CD4-positive, alpha-beta T cell treated with Interleukin-10 for 1 hour (primary cell): Measurements from ENCODE around the gene MCIDAS.

Source experiments
- DNase-seq: peaks from one replicate; pipeline ENCODE4 v3.0.0-alpha.2; 2020

MCIDAS gene

GRCh38 chr5:55222092-55222984, 4.8 kb downstream of the MCIDAS start:
- no peak for DNase-seq

GRCh38 chr5:55220433-55221185, 6.5 kb downstream of the MCIDAS start:
- DNase-seq, result no peak

- DNase-seq, result no peak
These were observed 7.3 kb downstream of the MCIDAS start for GRCh38 chr5:55219770-55220169.

GRCh38 chr5:55218967-55219366, 8.1 kb downstream of the MCIDAS start:
- DNase-seq, result no peak

GRCh38 chr5:55211184-55211874, 15.8 kb downstream of the MCIDAS start:
- no peak for DNase-seq

GRCh38 chr5:55205001-55205400, 22.1 kb downstream of the MCIDAS start:
- DNase-seq, result no peak

GRCh38 chr5:55191165-55191564, 36.0 kb downstream of the MCIDAS start:
- no peak for DNase-seq

GRCh38 chr5:55188656-55189540, 38.2 kb downstream of the MCIDAS start:
- no peak for DNase-seq

GRCh38 chr5:55187370-55187769, 39.7 kb downstream of the MCIDAS start:
- no peak for DNase-seq

GRCh38 chr5:55180016-55180415, 47.1 kb downstream of the MCIDAS start:
- no peak for DNase-seq

GRCh38 chr5:55177078-55177477, 50.0 kb downstream of the MCIDAS start:
- DNase-seq, result no peak

- DNase-seq, result no peak
These were observed 50.8 kb downstream of the MCIDAS start for GRCh38 chr5:55176176-55176818.

GRCh38 chr5:55175781-55176175, 51.3 kb downstream of the MCIDAS start:
- no peak for DNase-seq

GRCh38 chr5:55173687-55174230, 53.4 kb downstream of the MCIDAS start:
- no peak for DNase-seq

GRCh38 chr5:55172937-55173686, 54.0 kb downstream of the MCIDAS start, which contains the start of gene CDC20B:
CDC20B (minus strand) TSS chr5:55173177; CDS start chr5:55173000, 177 bp downstream.
- peak; percentile 83 for DNase-seq

GRCh38 chr5:55172051-55172899, 54.8 kb downstream of the MCIDAS start:
- peak; percentile 87 for DNase-seq

GRCh38 chr5:55171471-55171870, 55.6 kb downstream of the MCIDAS start:
- DNase-seq, result no peak
